Urothelium cell line (cell line): ENCODE results near the gene TPPP2.
A peak's percentile ranks its signal among the peaks of the same experiment; 100 is the strongest.
"Not testable (repeated sequence)": the region's sequence is repeated elsewhere in the genome, so short reads cannot be mapped to it uniquely, and the experiment has no call there.

Experiments used
- DNase-seq: peaks from one replicate; pipeline ENCODE4 v3.0.0; 2011; ENCODE audit warnings: low spot score, mixed read lengths
- FAIRE-seq: peaks from 2 replicates; lab custom pipeline; 2011; peaks lifted over from hg19 to GRCh38; lab: Jason Lieb, UNC

TPPP2 gene

DNA sequence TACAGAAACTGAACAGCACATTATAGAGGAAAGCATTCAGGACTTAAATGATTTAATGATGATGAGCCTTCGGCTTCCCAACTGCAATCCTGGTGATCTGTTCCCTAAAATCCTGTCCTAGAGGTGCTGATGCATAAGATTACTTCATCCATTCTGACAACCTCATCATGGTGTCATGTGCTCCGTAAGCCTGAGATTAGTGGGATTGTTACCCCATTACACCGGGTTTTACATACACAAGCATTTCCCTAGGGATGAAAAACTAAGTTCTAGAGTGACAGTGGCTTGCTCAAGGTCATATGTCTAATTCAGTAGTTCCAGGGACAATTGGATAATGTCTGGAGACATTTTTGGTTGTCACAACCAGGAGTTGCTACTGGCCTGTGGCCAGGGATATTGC, 7.1 kb downstream of the TPPP2 start:
- DNase-seq: no peak
- no peak for FAIRE-seq

- DNase-seq: peak; percentile 56
- FAIRE-seq: no peak
Observed at GRCh38 chr14:21038441-21039422, 8.7 kb downstream of the TPPP2 start.

GRCh38 chr14:21039585-21040369, 9.8 kb downstream of the TPPP2 start:
- FAIRE-seq (no peak), DNase-seq (peak; percentile 80)

- DNase-seq (no peak), FAIRE-seq (no peak)
Observed at GRCh38 chr14:21040370-21040925, 10.4 kb downstream of the TPPP2 start.

DNA sequence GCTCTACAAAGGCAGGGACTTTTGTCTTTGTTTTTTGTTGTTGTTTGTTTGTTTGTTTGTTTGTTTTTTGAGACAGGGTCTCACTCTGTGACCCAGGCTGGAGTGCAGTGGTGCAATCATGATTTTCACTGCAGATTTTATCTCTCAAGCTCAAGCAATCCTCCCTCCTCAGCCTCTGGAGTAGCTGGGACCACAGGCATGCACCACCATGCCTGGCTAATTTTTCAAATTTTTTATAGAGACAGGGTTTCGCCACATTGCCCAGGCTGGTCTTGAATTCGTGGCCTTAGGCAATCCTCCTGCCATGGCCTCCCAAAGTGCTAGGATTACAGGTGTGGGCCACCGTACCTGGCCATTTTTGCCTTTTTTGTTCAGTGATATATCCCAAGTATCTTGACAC, 10.9 kb downstream of the TPPP2 start:
- not testable (repeated sequence) for DNase-seq, FAIRE-seq

GRCh38 chr14:21041676-21042433, 11.8 kb downstream of the TPPP2 start, which contains the start of gene RNASE7:
Gene RNASE7 (plus strand): TSS chr14:21042362. CDS start chr14:21042993, 631 bp downstream.
- DNase-seq: peak; percentile 57
- FAIRE-seq: no peak

GRCh38 chr14:21042918-21043317, 12.9 kb downstream of the TPPP2 start:
- no peak for DNase-seq

GRCh38 chr14:21043387-21043973, 13.5 kb downstream of the TPPP2 start:
- FAIRE-seq (no peak), DNase-seq (no peak)

More at GRCh38 chr14:21042918-21043317, 12.9 kb downstream of the TPPP2 start:
- no peak for FAIRE-seq

DNA sequence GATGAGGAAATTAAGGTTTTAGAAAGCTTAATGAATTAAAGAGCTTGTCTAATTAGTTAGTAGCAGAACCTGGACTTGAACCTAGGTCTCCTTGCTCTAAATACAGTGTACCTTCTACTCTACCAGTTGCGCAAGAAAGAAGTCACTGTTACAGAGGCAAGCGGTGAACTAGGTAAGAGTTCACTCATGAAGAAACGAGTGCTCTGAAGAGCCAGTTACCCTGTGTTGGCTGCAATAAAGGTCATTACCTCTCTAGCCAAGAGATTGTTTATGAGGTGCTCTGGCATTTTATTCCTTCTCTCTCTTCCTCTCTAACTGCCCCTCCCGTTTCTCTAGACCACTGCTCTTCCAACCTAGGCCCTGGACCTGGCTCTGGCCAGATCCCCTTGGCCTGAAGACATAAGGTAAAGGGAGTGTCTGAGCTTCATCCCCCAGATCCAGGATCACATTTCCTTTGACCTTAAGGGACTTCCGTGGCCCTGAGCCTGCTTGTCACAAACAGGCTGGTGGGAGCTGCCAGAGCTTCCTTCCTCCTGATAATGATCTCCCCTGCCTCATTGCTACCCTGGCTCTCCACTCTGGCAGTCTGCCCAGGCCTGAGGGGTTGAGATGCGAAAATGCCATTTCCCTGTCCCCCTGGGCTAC, 14.1 kb downstream of the TPPP2 start:
- FAIRE-seq (no peak), DNase-seq (no peak)

GRCh38 chr14:21047378-21047781, 17.4 kb downstream of the TPPP2 start:
- DNase-seq (no peak), FAIRE-seq (no peak)

DNA sequence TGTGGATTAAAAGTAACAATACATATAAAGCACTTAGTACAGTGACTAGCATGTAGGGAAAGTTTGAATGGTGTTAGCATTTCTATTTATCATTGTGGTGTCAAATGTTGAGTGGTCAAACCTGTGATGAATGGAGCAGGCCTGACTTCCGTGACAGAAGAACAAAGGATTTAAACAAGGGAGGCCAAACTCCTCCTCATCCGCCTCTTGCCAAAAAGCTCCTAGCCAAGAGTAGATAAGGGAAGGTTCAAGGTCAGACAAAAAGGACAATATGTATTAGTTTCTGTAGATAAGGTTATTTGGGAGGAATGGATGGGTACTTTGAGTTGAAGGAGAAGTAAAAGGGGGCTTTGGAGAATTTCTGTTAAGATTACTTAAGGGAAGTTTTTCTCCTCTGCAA, 18.6 kb downstream of the TPPP2 start:
- FAIRE-seq: no peak
- DNase-seq: no peak

DNA sequence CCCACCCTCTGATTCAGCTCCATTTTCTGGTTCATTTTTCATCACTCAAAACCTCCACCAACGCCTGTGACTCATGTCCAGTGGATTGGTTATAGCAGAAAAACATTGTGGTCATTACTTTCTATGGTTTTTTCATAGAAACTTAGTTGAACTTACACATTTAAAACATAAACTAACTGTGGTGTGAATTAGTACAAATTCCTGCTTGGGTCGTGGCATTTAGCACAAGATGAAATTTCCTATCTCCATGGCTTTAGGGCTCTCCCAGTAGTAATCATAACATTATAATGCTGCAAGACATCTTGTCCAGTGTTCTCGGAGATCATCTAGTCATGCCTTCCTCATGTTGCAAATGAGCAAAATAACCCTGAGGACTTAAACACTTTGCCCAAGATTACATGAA, 19.3 kb downstream of the TPPP2 start:
- no peak for DNase-seq
- FAIRE-seq: no peak

- DNase-seq (no peak), FAIRE-seq (no peak)
Observed at GRCh38 chr14:21050597-21050996, 20.6 kb downstream of the TPPP2 start.

GRCh38 chr14:21053184-21054122, 23.4 kb downstream of the TPPP2 start:
- DNase-seq: no peak
- no peak for FAIRE-seq

DNA sequence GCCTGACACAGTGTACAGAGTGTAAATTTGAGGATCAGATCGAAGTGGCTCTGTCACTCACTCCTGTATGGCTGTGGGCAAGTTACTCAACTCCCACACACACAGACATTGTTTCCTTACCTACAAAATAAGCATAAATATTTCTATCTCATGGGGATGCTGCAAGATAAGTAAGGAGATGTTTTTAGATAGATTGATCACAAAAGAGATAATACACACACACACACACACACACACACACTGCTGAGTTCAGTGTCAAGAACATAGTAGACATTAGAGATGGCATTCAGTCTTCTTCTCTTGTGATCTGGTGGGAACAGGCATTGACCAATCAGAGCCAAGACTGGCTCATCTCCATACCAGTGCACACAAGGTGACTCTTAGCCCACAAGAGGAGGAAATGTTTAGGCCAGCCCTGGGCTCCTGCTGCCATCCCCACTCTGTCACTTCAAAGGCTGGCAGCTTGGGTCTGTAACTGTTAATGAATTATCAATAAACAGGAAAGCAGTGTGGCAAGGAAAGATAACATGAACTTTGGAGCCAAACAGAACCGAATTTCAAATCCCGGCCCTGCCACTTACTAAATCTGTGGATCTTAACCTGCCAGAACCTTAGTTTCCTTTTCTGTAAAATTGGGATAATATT, 24.2 kb downstream of the TPPP2 start:
- no peak for FAIRE-seq
- no peak for DNase-seq

GRCh38 chr14:21054768-21055145, 24.7 kb downstream of the TPPP2 start:
- no peak for FAIRE-seq

DNA sequence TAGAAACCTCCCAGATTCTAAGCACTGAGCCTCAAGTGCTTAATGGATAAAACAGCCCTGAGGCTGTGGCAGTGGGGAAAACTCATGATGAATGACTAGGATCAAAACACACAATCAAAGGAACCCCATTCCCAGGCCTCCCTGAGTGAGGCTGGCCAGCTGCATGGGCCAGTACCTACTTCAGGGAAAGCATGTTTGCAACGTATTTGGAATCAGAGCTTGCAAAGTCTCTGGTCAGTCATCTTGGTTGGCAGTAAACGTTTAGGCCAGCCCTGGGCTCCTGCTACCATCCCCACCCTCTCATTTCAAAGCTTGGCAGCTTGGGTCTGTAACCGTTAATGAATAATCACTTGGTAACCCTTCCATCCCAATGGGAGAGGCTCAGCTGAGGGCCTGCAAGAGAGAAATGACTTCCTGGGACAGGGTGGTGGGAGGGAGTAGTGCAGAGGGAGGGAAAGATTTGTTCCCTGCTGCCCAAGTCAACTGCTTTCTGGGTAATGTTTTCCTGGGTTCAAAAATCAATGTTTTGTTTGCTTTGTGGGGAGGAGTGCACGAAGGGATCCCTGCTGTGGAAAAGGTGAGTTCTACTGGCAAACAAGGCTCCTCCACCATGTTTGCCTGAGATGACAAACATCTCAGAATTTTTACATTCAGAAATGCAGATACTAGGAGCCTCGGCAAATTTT, 25.6 kb downstream of the TPPP2 start:
- FAIRE-seq: no peak
- DNase-seq: no peak

More at GRCh38 chr14:21054768-21055145, 24.7 kb downstream of the TPPP2 start:
- DNase-seq: no peak
